ENCODE data around the gene CDK14. TPM values are rescaled to one million over a fixed set of nuclear protein-coding genes. Genes with fewer than 3 reads are reported as not detected.

CDK14 gene
- total RNA-seq, 1 experiment from 2014 or later = 57.9 TPM

- no peaks in the 10 kb centered on the region; the same call in 1 of the 2 replicates for H3K27me3 Mint-ChIP-seq (ENCODE audit: low read depth)
- TF ChIP-seq HMGA2 (CRISPR knock-in tag; IDR thresholded peaks at IDR 0.05) (no peak), CBFB (CRISPR knock-in tag; IDR thresholded peaks at IDR 0.05; ENCODE audit: low read depth) (no peak), MLX (CRISPR knock-in tag; IDR thresholded peaks at IDR 0.05) (no peak), ZNF121 (CRISPR knock-in tag; IDR thresholded peaks at IDR 0.05) (no peak), SMAD4 (CRISPR knock-in tag; IDR thresholded peaks at IDR 0.05) (no peak), ZBTB21 (CRISPR knock-in tag; IDR thresholded peaks at IDR 0.05; ENCODE audit: borderline replicate concordance) (no peak), NR2C2 (CRISPR knock-in tag; IDR thresholded peaks at IDR 0.05) (no peak), CTCF (IDR thresholded peaks at IDR 0.05) (no peak), SOX15 (CRISPR knock-in tag; IDR thresholded peaks at IDR 0.05) (no peak), GTF2I (CRISPR knock-in tag; conservative IDR thresholded peaks at IDR 0.05) (no peak), JUN (CRISPR knock-in tag; IDR thresholded peaks at IDR 0.05) (no peak), GRHL2 (CRISPR knock-in tag; IDR thresholded peaks at IDR 0.05; ENCODE audit: insufficient replicate concordance, severe bottlenecking) (no peak), MAX (CRISPR knock-in tag; IDR thresholded peaks at IDR 0.05) (no peak)
- POLR2A ChIA-PET = no interaction called here
- peaks cover 20% of the 10 kb centered on the region for H3K9me3 Mint-ChIP-seq
- H3K27ac Mint-ChIP-seq = no peak overlapping the region
- no peak overlapping the region for H3K4me3 Mint-ChIP-seq
- DNase-seq (ENCODE audit: low spot score) (no peak), ATAC-seq (no peak)
- H3K4me1 Mint-ChIP-seq = peaks cover 5% of the 10 kb centered on the region
- CTCF ChIA-PET = no interaction called here
- H3K36me3 Mint-ChIP-seq = no peaks in the 10 kb centered on the region
Measured at GRCh38 chr7:91228927-91229558, 632.9 kb downstream of the CDK14 start.

- Mint-ChIP-seq H3K36me3 (no peaks in the 10 kb centered on the region), H3K4me1 (peaks cover 5% of the 10 kb centered on the region), H3K27me3 (ENCODE audit: low read depth) (no peaks in the 10 kb centered on the region; the same call in 1 of the 2 replicates), H3K9me3 (peaks cover 12% of the 10 kb centered on the region), H3K27ac (no peak overlapping the region), H3K4me3 (no peak overlapping the region)
- ChIA-PET POLR2A (no interaction called here), CTCF (no interaction called here)
- no peak for DNase-seq (ENCODE audit: low spot score)
- TF ChIP-seq ZNF138 (CRISPR knock-in tag; conservative IDR thresholded peaks at IDR 0.05) (no peak), ATF6 (CRISPR knock-in tag; IDR thresholded peaks at IDR 0.05) (no peak)
- ATAC-seq = no peak
Measured at GRCh38 chr7:91230100-91230499, 634.0 kb downstream of the CDK14 start.

DNA sequence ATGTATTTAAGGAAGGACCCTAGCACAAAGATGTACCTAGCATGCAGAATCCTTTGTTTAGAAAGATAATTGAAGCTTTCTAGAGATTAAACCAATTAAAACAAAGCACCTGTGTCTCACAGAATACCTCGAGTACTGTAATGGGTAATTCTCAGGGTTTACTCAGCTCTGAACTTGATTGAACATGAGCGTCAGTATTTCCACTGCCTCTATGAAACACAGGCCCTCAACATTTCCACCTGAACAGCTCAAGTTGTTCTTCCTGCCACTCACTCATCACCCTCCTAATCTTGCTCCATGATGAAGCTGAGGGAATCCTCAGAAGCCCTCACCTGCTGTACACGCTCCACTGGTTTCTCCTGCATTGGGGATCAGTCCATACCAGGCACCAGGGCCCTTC is 634.4 kb downstream of the CDK14 start:
- ATAC-seq = no peak
- no peak overlapping the region for H3K27ac Mint-ChIP-seq
- no peak overlapping the region for H3K4me3 Mint-ChIP-seq

More for the DNA sequence above, 634.4 kb downstream of the CDK14 start:
- H3K36me3 Mint-ChIP-seq = no peaks in the 10 kb centered on the region
- CTCF ChIA-PET = no interaction called here
- H3K27me3 Mint-ChIP-seq (ENCODE audit: low read depth) = no peaks in the 10 kb centered on the region; the same call in 1 of the 2 replicates
- H3K4me1 Mint-ChIP-seq = peaks cover 5% of the 10 kb centered on the region
- TF ChIP-seq ZNF121 (CRISPR knock-in tag; IDR thresholded peaks at IDR 0.05) (no peak), JUN (CRISPR knock-in tag; IDR thresholded peaks at IDR 0.05) (no peak), ZNF512 (CRISPR knock-in tag; IDR thresholded peaks at IDR 0.05; ENCODE audit: borderline replicate concordance) (no peak), CBFB (CRISPR knock-in tag; IDR thresholded peaks at IDR 0.05; ENCODE audit: low read depth) (no peak)
- peaks cover 8% of the 10 kb centered on the region for H3K9me3 Mint-ChIP-seq
- DNase-seq (ENCODE audit: low spot score) = no peak
- POLR2A ChIA-PET = no interaction called here
